ENCODE data around the gene ATP10D.

The ATP10D gene

DNA sequence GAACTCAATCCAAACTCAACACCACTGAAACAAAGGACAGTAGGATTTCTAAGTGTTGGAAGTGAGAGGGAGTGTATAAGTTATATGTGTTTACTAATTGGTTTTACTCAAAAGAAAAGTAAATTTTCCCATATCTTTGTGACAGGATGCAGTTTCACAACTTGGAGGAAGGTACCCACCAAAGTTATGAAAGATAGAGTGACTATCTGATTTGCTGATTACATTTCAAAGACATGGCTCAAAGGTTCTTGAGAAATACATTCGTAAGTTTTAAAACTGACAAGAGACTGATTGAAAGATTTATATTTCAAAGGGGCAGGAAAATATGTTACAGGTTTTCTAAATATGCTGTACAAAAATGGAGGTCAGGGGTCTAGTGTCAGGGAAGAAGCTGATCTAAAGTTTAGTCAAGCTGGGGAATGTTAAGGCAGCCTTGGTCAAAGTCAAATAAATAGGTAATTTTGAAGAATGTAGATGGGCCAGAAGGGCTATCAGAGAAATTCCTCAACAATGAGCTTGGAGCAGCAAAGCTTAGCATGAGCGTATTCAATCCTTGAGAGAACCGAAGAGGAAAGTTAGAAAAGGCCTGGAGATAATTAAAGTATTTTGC lies 11.8 kb upstream of the ATP10D start:
- no peaks in the 10 kb centered on the region for H3K9me3 ChIP-seq (replicated peaks in 1 of 2; ENCODE audit: control insufficient read depth in 2 of 2, insufficient read depth in 1 of 2, low read depth in 1 of 2, low read length in 2 of 2)
- H3K4me3 ChIP-seq (ENCODE audit: low read length in 2 of 2) = no peak overlapping the region
- H2BK5ac ChIP-seq (ENCODE audit: low read length) = no peak overlapping the region
- H2AFZ ChIP-seq (ENCODE audit: low read length) = no peak overlapping the region
- no peak overlapping the region for H3K23ac ChIP-seq (ENCODE audit: low read depth, low read length, poor library complexity)
- H2BK15ac ChIP-seq (ENCODE audit: low read length) = no peak overlapping the region
- no peak overlapping the region for H4K8ac ChIP-seq (ENCODE audit: low read depth, low read length)
- no peaks in the 10 kb centered on the region for H3K79me1 ChIP-seq (ENCODE audit: low read depth, low read length)
- no peak overlapping the region for H2BK120ac ChIP-seq (ENCODE audit: low read depth, low read length)
- H3K18ac ChIP-seq (ENCODE audit: low read length) = no peak overlapping the region
- H3K27me3 ChIP-seq (ENCODE audit: control insufficient read depth in 3 of 3, insufficient read depth in 3 of 3, low read depth in 1 of 3, low read length in 3 of 3) = peaks cover 0 to 3% (median 0%) of the 10 kb centered on the region in 3 experiments
- no peak overlapping the region for H3K14ac ChIP-seq (ENCODE audit: low read length)
- no peak overlapping the region for H3K4me2 ChIP-seq (ENCODE audit: insufficient read depth, low read length, poor library complexity, severe bottlenecking)
- no CpG with 5 or more reads among the region's 3 CpGs for WGBS, 2 donors (ENCODE audit: extremely low coverage in 2 of 2, insufficient read length in 2 of 2, insufficient replicate concordance in 1 of 2)
- no peak overlapping the region for H3K27ac ChIP-seq (replicated peaks; ENCODE audit: low read length)
- H2AK5ac ChIP-seq (ENCODE audit: low read depth, low read length) = no peak overlapping the region
- H3K4me1 ChIP-seq (ENCODE audit: control insufficient read depth in 2 of 2, insufficient read depth in 1 of 2, low read depth in 1 of 2, low read length in 2 of 2) = peaks cover 0 to 7% of the 10 kb centered on the region in 2 donors
- DNase-seq (ENCODE audit: low spot score) = no peak
- H2BK12ac ChIP-seq (ENCODE audit: low read length) = no peak overlapping the region
- H3K9ac ChIP-seq (ENCODE audit: low read depth, low read length, poor library complexity) = no peak overlapping the region
- no peaks in the 10 kb centered on the region for H3K36me3 ChIP-seq (replicated peaks in 1 of 2; ENCODE audit: control insufficient read depth in 2 of 2, insufficient read depth in 2 of 2, low read length in 2 of 2)
- H4K91ac ChIP-seq (ENCODE audit: low read depth, low read length, poor library complexity) = no peak overlapping the region
- H3K4ac ChIP-seq (ENCODE audit: low read length) = no peak overlapping the region

DNA sequence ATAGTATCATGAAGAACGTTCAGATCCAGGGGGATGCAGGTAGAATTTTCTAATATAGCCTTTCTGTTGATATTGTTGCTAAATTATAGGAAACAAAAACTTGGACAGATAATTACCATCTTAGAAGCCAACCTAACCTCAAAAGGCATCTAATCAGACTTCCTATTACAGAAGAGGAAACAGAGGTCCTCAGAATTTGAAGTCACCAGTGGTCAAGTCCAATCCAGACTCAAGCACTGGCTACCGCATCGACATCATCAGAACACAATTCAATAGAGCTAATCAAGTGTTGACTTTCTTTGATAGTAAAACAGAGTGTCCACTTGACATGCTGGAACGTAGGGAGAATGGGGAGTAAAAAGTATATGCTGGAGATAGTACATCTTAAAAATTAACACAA lies 10.3 kb upstream of the ATP10D start:
- Histone ChIP-seq H2BK12ac (ENCODE audit: low read length) (no peak overlapping the region), H3K27ac (replicated peaks; ENCODE audit: low read length) (no peak overlapping the region), H3K4me3 (ENCODE audit: low read length in 2 of 2) (no peak overlapping the region), H3K36me3 (replicated peaks in 1 of 2; ENCODE audit: control insufficient read depth in 2 of 2, insufficient read depth in 2 of 2, low read length in 2 of 2) (no peaks in the 10 kb centered on the region), H3K4me2 (ENCODE audit: insufficient read depth, low read length, poor library complexity, severe bottlenecking) (no peak overlapping the region), H3K9ac (ENCODE audit: low read depth, low read length, poor library complexity) (no peak overlapping the region), H3K18ac (ENCODE audit: low read length) (no peak overlapping the region), H4K8ac (ENCODE audit: low read depth, low read length) (no peak overlapping the region), H2AK5ac (ENCODE audit: low read depth, low read length) (no peak overlapping the region), H3K23ac (ENCODE audit: low read depth, low read length, poor library complexity) (no peak overlapping the region), H2BK120ac (ENCODE audit: low read depth, low read length) (no peak overlapping the region), H3K14ac (ENCODE audit: low read length) (no peak overlapping the region), H3K4me1 (ENCODE audit: control insufficient read depth in 2 of 2, insufficient read depth in 1 of 2, low read depth in 1 of 2, low read length in 2 of 2) (peaks cover 0 to 7% of the 10 kb centered on the region in 2 donors), H3K27me3 (ENCODE audit: control insufficient read depth in 3 of 3, insufficient read depth in 3 of 3, low read depth in 1 of 3, low read length in 3 of 3) (peaks cover 0 to 11% (median 0%) of the 10 kb centered on the region in 3 experiments), H3K9me3 (replicated peaks in 1 of 2; ENCODE audit: control insufficient read depth in 2 of 2, insufficient read depth in 1 of 2, low read depth in 1 of 2, low read length in 2 of 2) (no peaks in the 10 kb centered on the region), H2AFZ (ENCODE audit: low read length) (no peak overlapping the region), H4K91ac (ENCODE audit: low read depth, low read length, poor library complexity) (no peak overlapping the region), H3K79me1 (ENCODE audit: low read depth, low read length) (no peaks in the 10 kb centered on the region), H2BK5ac (ENCODE audit: low read length) (no peak overlapping the region), H3K4ac (ENCODE audit: low read length) (no peak overlapping the region), H2BK15ac (ENCODE audit: low read length) (no peak overlapping the region)
- WGBS, 2 donors (ENCODE audit: extremely low coverage in 2 of 2, insufficient read length in 2 of 2, insufficient replicate concordance in 1 of 2) = no CpG with 5 or more reads among the region's 4 CpGs
- no peak for DNase-seq (ENCODE audit: low spot score)

DNA sequence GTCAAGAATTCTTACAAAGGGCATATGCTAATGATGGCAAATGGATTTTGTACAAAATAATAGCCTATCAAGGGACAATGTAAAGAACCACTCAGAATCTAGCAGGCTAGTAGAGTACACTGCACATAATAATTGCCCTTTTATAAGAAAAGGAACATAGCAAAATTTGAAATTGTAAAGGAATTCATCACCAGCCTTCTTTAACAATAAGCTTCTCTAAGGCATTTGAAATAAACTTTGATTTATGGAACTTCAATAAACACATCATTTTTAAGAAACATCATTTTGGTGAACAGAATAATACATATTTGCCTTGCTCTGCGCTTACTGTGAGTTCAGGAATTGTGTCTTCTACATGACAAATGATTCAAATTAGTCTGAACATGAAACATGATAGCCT lies 9.7 kb upstream of the ATP10D start:
- no peak overlapping the region for H3K4ac ChIP-seq (ENCODE audit: low read length)
- no peaks in the 10 kb centered on the region for H3K36me3 ChIP-seq (replicated peaks in 1 of 2; ENCODE audit: control insufficient read depth in 2 of 2, insufficient read depth in 2 of 2, low read length in 2 of 2)
- H3K9me3 ChIP-seq (replicated peaks in 1 of 2; ENCODE audit: control insufficient read depth in 2 of 2, insufficient read depth in 1 of 2, low read depth in 1 of 2, low read length in 2 of 2) = no peaks in the 10 kb centered on the region
- peaks cover 0 to 7% of the 10 kb centered on the region in 2 donors for H3K4me1 ChIP-seq (ENCODE audit: control insufficient read depth in 2 of 2, insufficient read depth in 1 of 2, low read depth in 1 of 2, low read length in 2 of 2)
- H2BK120ac ChIP-seq (ENCODE audit: low read depth, low read length) = no peak overlapping the region
- H3K23ac ChIP-seq (ENCODE audit: low read depth, low read length, poor library complexity) = no peak overlapping the region
- H3K27ac ChIP-seq (replicated peaks; ENCODE audit: low read length) = no peak overlapping the region
- H4K91ac ChIP-seq (ENCODE audit: low read depth, low read length, poor library complexity) = no peak overlapping the region
- H3K9ac ChIP-seq (ENCODE audit: low read depth, low read length, poor library complexity) = no peak overlapping the region
- H4K8ac ChIP-seq (ENCODE audit: low read depth, low read length) = no peak overlapping the region
- H2BK15ac ChIP-seq (ENCODE audit: low read length) = no peak overlapping the region
- H3K27me3 ChIP-seq (ENCODE audit: control insufficient read depth in 3 of 3, insufficient read depth in 3 of 3, low read depth in 1 of 3, low read length in 3 of 3) = peaks cover 0 to 9% (median 0%) of the 10 kb centered on the region in 3 experiments
- no peak overlapping the region for H2BK12ac ChIP-seq (ENCODE audit: low read length)
- H3K4me2 ChIP-seq (ENCODE audit: insufficient read depth, low read length, poor library complexity, severe bottlenecking) = no peak overlapping the region
- no peak overlapping the region for H2BK5ac ChIP-seq (ENCODE audit: low read length)
- no peak overlapping the region for H3K14ac ChIP-seq (ENCODE audit: low read length)
- no peaks in the 10 kb centered on the region for H3K79me1 ChIP-seq (ENCODE audit: low read depth, low read length)
- no peak overlapping the region for H2AFZ ChIP-seq (ENCODE audit: low read length)
- no peak overlapping the region for H3K18ac ChIP-seq (ENCODE audit: low read length)
- no peak overlapping the region for H2AK5ac ChIP-seq (ENCODE audit: low read depth, low read length)
- no CpG with 5 or more reads among the region's 1 CpG for WGBS, 2 donors (ENCODE audit: extremely low coverage in 2 of 2, insufficient read length in 2 of 2, insufficient replicate concordance in 1 of 2)
- H3K4me3 ChIP-seq (ENCODE audit: low read length in 2 of 2) = no peak overlapping the region
- no peak for DNase-seq (ENCODE audit: low spot score)

DNA sequence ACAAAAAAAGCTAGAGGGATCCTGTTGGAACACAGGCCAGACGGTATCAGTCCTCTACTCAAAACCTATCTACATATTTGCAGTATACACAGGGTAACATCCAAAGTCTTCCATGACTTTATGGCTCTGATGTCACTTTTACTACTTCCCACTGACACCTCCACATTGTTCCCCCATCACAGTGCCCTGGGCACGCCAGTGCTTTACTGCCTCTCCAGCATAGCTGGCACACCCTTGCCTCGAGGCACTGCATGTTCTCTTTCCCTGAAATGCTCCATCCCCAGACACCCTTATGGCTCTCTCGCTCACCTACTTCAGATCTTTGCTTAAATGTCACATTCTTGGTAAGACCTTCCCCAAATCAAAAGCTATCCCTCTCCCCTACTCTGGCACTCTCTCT lies 6.3 kb upstream of the ATP10D start:
- Histone ChIP-seq H3K4ac (ENCODE audit: low read length) (no peak overlapping the region), H3K36me3 (replicated peaks in 1 of 2; ENCODE audit: control insufficient read depth in 2 of 2, insufficient read depth in 2 of 2, low read length in 2 of 2) (no peaks in the 10 kb centered on the region), H3K4me1 (ENCODE audit: control insufficient read depth in 2 of 2, insufficient read depth in 1 of 2, low read depth in 1 of 2, low read length in 2 of 2) (peaks cover 0 to 2% of the 10 kb centered on the region in 2 donors), H3K4me2 (ENCODE audit: insufficient read depth, low read length, poor library complexity, severe bottlenecking) (no peak overlapping the region), H3K14ac (ENCODE audit: low read length) (no peak overlapping the region), H3K4me3 (ENCODE audit: low read length in 2 of 2) (no peak overlapping the region), H2BK12ac (ENCODE audit: low read length) (no peak overlapping the region), H3K27ac (replicated peaks; ENCODE audit: low read length) (no peak overlapping the region), H2AFZ (ENCODE audit: low read length) (no peak overlapping the region), H2AK5ac (ENCODE audit: low read depth, low read length) (no peak overlapping the region), H2BK120ac (ENCODE audit: low read depth, low read length) (no peak overlapping the region), H3K9me3 (replicated peaks in 1 of 2; ENCODE audit: control insufficient read depth in 2 of 2, insufficient read depth in 1 of 2, low read depth in 1 of 2, low read length in 2 of 2) (no peaks in the 10 kb centered on the region), H3K27me3 (ENCODE audit: control insufficient read depth in 3 of 3, insufficient read depth in 3 of 3, low read depth in 1 of 3, low read length in 3 of 3) (peaks cover 0 to 17% (median 0%) of the 10 kb centered on the region in 3 experiments), H4K8ac (ENCODE audit: low read depth, low read length) (no peak overlapping the region), H3K23ac (ENCODE audit: low read depth, low read length, poor library complexity) (no peak overlapping the region), H4K91ac (ENCODE audit: low read depth, low read length, poor library complexity) (no peak overlapping the region), H2BK5ac (ENCODE audit: low read length) (no peak overlapping the region), H2BK15ac (ENCODE audit: low read length) (no peak overlapping the region), H3K18ac (ENCODE audit: low read length) (no peak overlapping the region), H3K9ac (ENCODE audit: low read depth, low read length, poor library complexity) (no peak overlapping the region), H3K79me1 (ENCODE audit: low read depth, low read length) (no peaks in the 10 kb centered on the region)
- no peak for DNase-seq (ENCODE audit: low spot score)
- WGBS, 2 donors (ENCODE audit: extremely low coverage in 2 of 2, insufficient read length in 2 of 2, insufficient replicate concordance in 1 of 2) = no CpG with 5 or more reads among the region's 4 CpGs

All from neuronal stem cell (in vitro differentiated cells).